NB4 (cell line): ENCODE data around the gene CREB5.

Experiments
- DNase-seq: peaks from one replicate; pipeline ENCODE4 v3.0.0; 2010; ENCODE audit warnings: low read depth
- H3K4me3 ChIP-seq: one replicate; pipeline ENCODE4 v1.5.1; 2011; ENCODE audit warnings: mild to moderate bottlenecking, low read depth, low read length, moderate library complexity
- MYC ChIP-seq: IDR thresholded peaks from 2 replicates; pipeline ENCODE4 v1.6.1; 2011; ENCODE audit warnings: low read depth, low read length
- POLR2A ChIP-seq: IDR thresholded peaks from 2 replicates; pipeline ENCODE4 v1.6.1; 2011; ENCODE audit warnings: mild to moderate bottlenecking; ENCODE audit not compliant: insufficient read length; ENCODE audit errors: extremely low read depth
- TF ChIP-seq, protein P1 (sequence below): IDR thresholded peaks from 2 replicates; pipeline ENCODE4 v1.6.1; 2011; ENCODE audit warnings: low read depth, low read length
- TF ChIP-seq, protein P2 (sequence below): IDR thresholded peaks from one replicate; pipeline ENCODE4 v1.5.1; 2012; ENCODE audit warnings: low read depth, low read length

CREB5 gene

DNA sequence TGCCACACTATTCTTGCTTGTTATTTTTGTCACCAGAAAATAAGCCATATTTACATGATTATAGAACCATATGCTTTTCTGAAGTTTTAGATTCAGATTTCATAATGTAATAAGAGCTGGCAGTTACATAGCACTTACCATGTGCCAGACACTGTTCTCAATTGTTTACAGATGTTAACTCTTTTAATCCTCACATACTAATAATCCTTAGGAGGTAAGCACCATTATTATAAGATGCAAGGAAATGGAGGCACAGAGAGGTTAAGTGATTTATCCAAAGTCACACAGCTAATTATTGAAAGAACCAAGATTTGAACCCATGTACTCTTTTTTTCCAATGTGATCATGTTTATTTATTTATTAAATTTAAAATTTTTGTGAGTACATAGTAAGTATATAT, 57.2 kb downstream of the CREB5 start:
- DNase-seq = no peak

DNA sequence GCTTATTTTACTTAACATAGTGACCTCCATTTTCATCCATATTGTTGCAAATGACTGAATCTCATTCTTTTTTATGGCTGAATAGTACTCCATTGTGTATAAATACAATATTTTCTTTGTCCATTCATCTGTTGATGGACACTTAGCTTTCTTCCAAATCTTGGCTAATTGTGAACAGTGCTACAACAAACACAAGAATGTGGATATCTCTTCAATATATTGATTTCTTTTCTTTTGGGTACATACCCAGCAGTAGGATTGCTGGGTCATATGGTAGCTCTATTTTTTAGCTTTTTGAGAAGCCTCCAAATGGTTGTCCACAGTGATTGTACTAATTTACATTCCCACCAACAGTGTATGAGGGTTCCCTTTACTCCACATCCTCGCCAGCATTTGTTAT, 58.0 kb downstream of the CREB5 start:
- no peak overlapping the region for H3K4me3 ChIP-seq
- TF ChIP-seq, protein P1, sequence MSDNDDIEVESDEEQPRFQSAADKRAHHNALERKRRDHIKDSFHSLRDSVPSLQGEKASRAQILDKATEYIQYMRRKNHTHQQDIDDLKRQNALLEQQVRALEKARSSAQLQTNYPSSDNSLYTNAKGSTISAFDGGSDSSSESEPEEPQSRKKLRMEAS = no peak
- no peak for TF ChIP-seq POLR2A
- no peak for DNase-seq

More for the DNA sequence above, 57.2 kb downstream of the CREB5 start:
- TF ChIP-seq, protein P2, sequence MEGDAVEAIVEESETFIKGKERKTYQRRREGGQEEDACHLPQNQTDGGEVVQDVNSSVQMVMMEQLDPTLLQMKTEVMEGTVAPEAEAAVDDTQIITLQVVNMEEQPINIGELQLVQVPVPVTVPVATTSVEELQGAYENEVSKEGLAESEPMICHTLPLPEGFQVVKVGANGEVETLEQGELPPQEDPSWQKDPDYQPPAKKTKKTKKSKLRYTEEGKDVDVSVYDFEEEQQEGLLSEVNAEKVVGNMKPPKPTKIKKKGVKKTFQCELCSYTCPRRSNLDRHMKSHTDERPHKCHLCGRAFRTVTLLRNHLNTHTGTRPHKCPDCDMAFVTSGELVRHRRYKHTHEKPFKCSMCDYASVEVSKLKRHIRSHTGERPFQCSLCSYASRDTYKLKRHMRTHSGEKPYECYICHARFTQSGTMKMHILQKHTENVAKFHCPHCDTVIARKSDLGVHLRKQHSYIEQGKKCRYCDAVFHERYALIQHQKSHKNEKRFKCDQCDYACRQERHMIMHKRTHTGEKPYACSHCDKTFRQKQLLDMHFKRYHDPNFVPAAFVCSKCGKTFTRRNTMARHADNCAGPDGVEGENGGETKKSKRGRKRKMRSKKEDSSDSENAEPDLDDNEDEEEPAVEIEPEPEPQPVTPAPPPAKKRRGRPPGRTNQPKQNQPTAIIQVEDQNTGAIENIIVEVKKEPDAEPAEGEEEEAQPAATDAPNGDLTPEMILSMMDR = no peak
- no peak for TF ChIP-seq POLR2A
- TF ChIP-seq, protein P1 = no peak
- TF ChIP-seq MYC = no peak
- H3K4me3 ChIP-seq = no peak overlapping the region

DNA sequence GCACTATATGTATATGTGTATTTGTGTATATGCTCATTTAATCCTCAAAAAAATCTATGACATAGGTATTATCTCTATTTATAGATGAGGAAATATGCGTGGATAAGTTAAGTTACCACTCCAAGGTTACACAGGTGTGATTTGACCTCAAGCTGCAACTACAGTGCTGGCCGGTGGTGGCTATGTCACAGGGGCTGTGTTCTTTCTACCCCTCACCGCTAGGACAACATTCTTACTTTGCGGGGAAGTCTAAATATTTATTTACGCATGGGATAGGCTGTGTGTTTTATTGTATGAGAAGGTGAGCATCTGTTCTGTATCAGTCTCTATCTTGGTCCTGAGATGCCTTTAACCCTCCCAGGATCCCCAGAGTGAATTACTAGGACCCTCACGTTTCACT, 60.0 kb downstream of the CREB5 start:
- no peak for DNase-seq
- TF ChIP-seq MYC (no peak), POLR2A (no peak)
- TF ChIP-seq, protein P2 = no peak
- TF ChIP-seq, protein P1 = no peak
- no peak overlapping the region for H3K4me3 ChIP-seq

DNA sequence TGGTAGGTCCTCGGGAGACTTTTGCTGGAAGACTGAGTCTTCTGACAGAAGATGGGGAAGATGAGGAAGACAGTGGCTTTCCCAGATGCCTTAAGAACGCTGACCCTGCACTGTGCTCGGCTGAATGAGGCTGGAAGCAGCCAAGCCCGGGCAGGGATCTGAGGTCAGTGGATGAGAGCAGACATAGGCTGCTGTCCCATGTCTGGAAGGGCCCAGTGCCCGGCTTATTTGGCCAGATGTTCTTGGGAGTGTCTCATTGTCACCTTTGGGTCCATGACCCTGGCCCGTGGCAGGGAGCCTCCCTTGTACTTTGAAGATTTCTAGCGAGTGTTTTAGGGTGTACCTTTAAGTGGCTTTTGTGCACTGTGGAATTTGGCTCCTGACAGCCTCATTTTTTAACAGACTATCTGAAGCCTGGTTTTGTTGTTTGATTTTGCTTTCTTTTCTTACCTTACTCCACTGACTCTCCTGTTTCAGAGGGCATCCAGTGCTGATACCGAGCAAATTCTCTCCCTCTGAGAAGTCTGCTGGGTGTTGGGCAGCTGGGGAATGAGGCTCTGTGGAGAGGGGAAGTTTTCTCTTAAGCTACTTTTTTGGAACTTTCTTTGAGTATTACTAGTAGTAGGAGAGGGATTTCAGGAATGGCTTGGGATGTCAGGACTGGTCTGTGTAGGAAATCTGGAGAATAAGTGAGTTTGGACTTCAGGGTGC, 61.4 kb downstream of the CREB5 start:
- no peak for DNase-seq
- no peak for TF ChIP-seq POLR2A
- TF ChIP-seq, protein P1 = no peak
- TF ChIP-seq, protein P2 = no peak
- no peak for TF ChIP-seq MYC
- no peak overlapping the region for H3K4me3 ChIP-seq

DNA sequence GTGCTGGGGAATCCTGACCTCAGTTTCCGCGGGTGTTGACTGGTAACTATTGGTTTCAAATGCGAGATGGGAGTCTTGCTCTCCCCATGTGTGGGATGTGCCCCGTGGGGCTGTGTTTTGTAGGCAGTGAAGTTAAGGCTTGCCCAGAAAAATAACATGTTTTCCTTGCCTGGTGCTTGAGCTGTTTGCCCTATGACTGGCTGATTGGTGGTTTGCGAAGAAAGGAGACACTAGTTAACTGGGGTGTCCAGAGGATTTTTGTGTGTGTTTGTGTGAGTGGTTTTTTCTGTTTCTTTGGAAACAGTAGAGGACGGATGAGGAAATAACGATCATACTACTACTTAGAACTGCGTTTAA, 61.9 kb downstream of the CREB5 start:
- H3K4me3 ChIP-seq = no peak overlapping the region
- TF ChIP-seq, protein P1 = no peak
- TF ChIP-seq MYC (no peak), POLR2A (no peak)
- TF ChIP-seq, protein P2 = no peak
- DNase-seq = no peak

DNA sequence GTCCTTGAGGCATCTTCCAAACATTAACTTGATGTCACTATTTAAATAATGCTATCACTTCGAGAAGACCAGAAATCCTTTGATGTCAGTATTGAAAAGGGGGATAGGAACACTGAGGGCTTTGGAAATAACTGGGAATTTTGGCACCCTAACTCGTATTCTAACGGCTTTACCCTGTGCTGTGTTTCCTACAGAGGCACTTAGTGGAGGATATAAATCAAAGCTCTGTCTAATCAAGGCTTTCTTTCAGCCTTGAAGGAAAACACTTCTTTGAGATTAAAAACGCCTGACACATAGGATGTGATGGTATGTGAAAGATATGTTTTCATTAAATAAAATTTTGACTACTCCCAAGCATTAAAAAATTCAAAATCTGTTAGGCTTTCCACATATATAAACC, 62.3 kb downstream of the CREB5 start:
- no peak for DNase-seq
- no peak overlapping the region for H3K4me3 ChIP-seq
- TF ChIP-seq, protein P1 = no peak
- TF ChIP-seq, protein P2 = no peak
- no peak for TF ChIP-seq POLR2A
- no peak for TF ChIP-seq MYC
